Liver (tissue), 9 donors: ENCODE data around the gene DNAJA4. TPM values are rescaled to one million over a fixed set of nuclear protein-coding genes. Genes with fewer than 3 reads are reported as not detected.

ENCODE experiments used
- DNase-seq: peaks from one replicate; pipeline ENCODE4 v3.0.0-alpha.2; 2017; ENCODE audit warnings: low spot score
- H3K27ac ChIP-seq, 2 donors: one replicate each; pipeline ENCODE4 v1.7.0; 2013; ENCODE audit warnings: inconsistent platforms in 2 of 2, low read length in 2 of 2, control low read depth in 1 of 2, low read depth in 1 of 2, mild to moderate bottlenecking in 1 of 2
- H3K27me3 ChIP-seq, 4 donors: one replicate each; pipeline versions ENCODE4 v1.6.1 to v1.7.0; 2013; ENCODE audit warnings: low read length in 3 of 4, inconsistent platforms in 1 of 4, mild to moderate bottlenecking in 1 of 4, moderate library complexity in 1 of 4; ENCODE audit not compliant: control insufficient read depth in 4 of 4, insufficient read depth in 4 of 4
- H3K36me3 ChIP-seq, 4 donors: one replicate each; pipeline versions ENCODE4 v1.6.1 to v1.7.0; 2013; ENCODE audit warnings: low read length in 3 of 4, mild to moderate bottlenecking in 3 of 4, low read depth in 1 of 4, moderate library complexity in 1 of 4; ENCODE audit not compliant: control insufficient read depth in 4 of 4, insufficient read depth in 3 of 4
- H3K4me1 ChIP-seq, 4 donors: one replicate each; pipeline versions ENCODE4 v1.6.1 to v1.7.0; 2013; ENCODE audit warnings: low read length in 3 of 4, mild to moderate bottlenecking in 3 of 4, moderate library complexity in 1 of 4; ENCODE audit not compliant: control insufficient read depth in 4 of 4, insufficient read depth in 4 of 4
- H3K4me3 ChIP-seq, 3 donors: one replicate each; pipeline versions ENCODE4 v1.6.1 to v1.7.0; 2013; ENCODE audit warnings: low read length in 3 of 3, control low read depth in 1 of 3, low read depth in 1 of 3, mild to moderate bottlenecking in 1 of 3
- H3K9ac ChIP-seq, 2 donors: one replicate each; pipeline ENCODE4 v1.7.0; 2013; ENCODE audit warnings: low read length in 2 of 2, mild to moderate bottlenecking in 2 of 2, moderate library complexity in 2 of 2, control low read depth in 1 of 2, low read depth in 1 of 2
- H3K9me3 ChIP-seq, 4 donors: one replicate each; pipeline versions ENCODE4 v1.6.1 to v1.7.0; 2013; ENCODE audit warnings: low read length in 3 of 4; ENCODE audit not compliant: control insufficient read depth in 4 of 4
- EGR1 ChIP-seq, 2 donors: IDR thresholded peaks; 2 replicates each; pipeline ENCODE4 v1.6.1; 2016 to 2018; ENCODE audit warnings: antibody characterized with exemption in 2 of 2, low read depth in 2 of 2
- FOXA1 ChIP-seq: IDR thresholded peaks from 2 replicates; pipeline ENCODE4 v1.6.1; 2016; ENCODE audit warnings: antibody characterized with exemption
- FOXA2 ChIP-seq: IDR thresholded peaks from 2 replicates; pipeline ENCODE4 v1.6.1; 2016; ENCODE audit warnings: antibody characterized with exemption
- GABPA ChIP-seq, 2 donors: IDR thresholded peaks in 1 of 2; conservative IDR thresholded peaks in 1 of 2; 2 replicates each; pipeline ENCODE4 v1.6.1; 2016; ENCODE audit warnings: antibody characterized with exemption in 2 of 2, mild to moderate bottlenecking in 1 of 2, moderate library complexity in 1 of 2
- HNF4A ChIP-seq, 2 donors: conservative IDR thresholded peaks; 2 replicates each; pipeline ENCODE4 v1.6.1; 2016; ENCODE audit warnings: antibody characterized with exemption in 2 of 2, mild to moderate bottlenecking in 2 of 2
- HNF4G ChIP-seq: IDR thresholded peaks from 2 replicates; pipeline ENCODE4 v1.6.1; 2016; ENCODE audit warnings: antibody characterized with exemption
- JUND ChIP-seq, 2 donors: IDR thresholded peaks; 2 replicates each; pipeline ENCODE4 v1.6.1; 2016; ENCODE audit warnings: antibody characterized with exemption in 2 of 2
- NR2F2 ChIP-seq: IDR thresholded peaks from 2 replicates; pipeline ENCODE4 v1.6.1; 2016; ENCODE audit warnings: antibody characterized with exemption
- RAD21 ChIP-seq, 2 donors: IDR thresholded peaks; 2 replicates each; pipeline ENCODE4 v1.6.1; 2016; ENCODE audit warnings: antibody characterized with exemption in 2 of 2, mild to moderate bottlenecking in 2 of 2
- RXRA ChIP-seq, 2 donors: IDR thresholded peaks; 2 replicates each; pipeline ENCODE4 v1.6.1; 2017 to 2018; ENCODE audit warnings: antibody characterized with exemption in 2 of 2, mild to moderate bottlenecking in 1 of 2
- SP1 ChIP-seq: IDR thresholded peaks from 2 replicates; pipeline ENCODE4 v1.6.1; 2018; ENCODE audit warnings: antibody characterized with exemption, mild to moderate bottlenecking
- TAF1 ChIP-seq: conservative IDR thresholded peaks from 2 replicates; pipeline ENCODE4 v1.6.1; 2016; ENCODE audit warnings: antibody characterized with exemption, mild to moderate bottlenecking
- YY1 ChIP-seq: IDR thresholded peaks from 2 replicates; pipeline ENCODE4 v1.6.1; 2016; ENCODE audit warnings: antibody characterized with exemption, mild to moderate bottlenecking
- WGBS: extraction: QIAGEN DNeasy Blood & Tissue Kit; methylation state at CpG from one replicate; pipeline ENCODE4 v1.1.7; 2013; 5-methylcytosine and 5-hydroxymethylcytosine counted together
- polyA plus RNA-seq, 2 donors: library from polyadenylated mRNA; stranded (reverse) in 1 of 2; unstranded in 1 of 2; fragments of 200-250 nt in 1 of 2; fragments of >200 nt in 1 of 2; fragmentation: Nextera tagmentation in 1 of 2; extraction: Ambion mirVana in 1 of 2; gene quantifications; one replicate each; pipeline versions ENCODE4 v1.2.1 to v1.2.3, GENCODE V29; 2013 to 2015
- total RNA-seq, 2 donors: library from RNA; depleted of rRNA; stranded (reverse); fragments of >200 nt; gene quantifications; one replicate each; pipeline ENCODE4 v1.2.3, GENCODE V29; 2014
- TF ChIP-seq, protein P1 (sequence below): IDR thresholded peaks from 2 replicates; pipeline ENCODE4 v1.6.1; 2016; ENCODE audit warnings: antibody characterized with exemption
- TF ChIP-seq, protein P2 (sequence below): fragments of 150-350 bp; IDR thresholded peaks from 2 replicates; pipeline ENCODE4 v1.5.1; 2017; ENCODE audit warnings: improper control_type of control experiment, low read depth, low read length; ENCODE audit not compliant: missing input control
- TF ChIP-seq, protein P3 (sequence below): IDR thresholded peaks from 2 replicates; pipeline ENCODE4 v1.6.1; 2016; ENCODE audit warnings: antibody characterized with exemption
- TF ChIP-seq, protein P4 (sequence below): IDR thresholded peaks from 2 replicates; pipeline ENCODE4 v1.6.1; 2016; ENCODE audit warnings: antibody characterized with exemption, mild to moderate bottlenecking
- TF ChIP-seq, protein P5 (sequence below): IDR thresholded peaks from 2 replicates; pipeline ENCODE4 v1.6.1; 2016; ENCODE audit warnings: antibody characterized with exemption
- donor health status: healthy.
- donor health status: healthy.
- donor health status: healthy.
- donor health status: healthy.
- donor health status: healthy.

DNAJA4 gene
- total and polyA plus RNA-seq, 4 donors, result 0.93 to 79.0 (median 2.0) TPM

DNA sequence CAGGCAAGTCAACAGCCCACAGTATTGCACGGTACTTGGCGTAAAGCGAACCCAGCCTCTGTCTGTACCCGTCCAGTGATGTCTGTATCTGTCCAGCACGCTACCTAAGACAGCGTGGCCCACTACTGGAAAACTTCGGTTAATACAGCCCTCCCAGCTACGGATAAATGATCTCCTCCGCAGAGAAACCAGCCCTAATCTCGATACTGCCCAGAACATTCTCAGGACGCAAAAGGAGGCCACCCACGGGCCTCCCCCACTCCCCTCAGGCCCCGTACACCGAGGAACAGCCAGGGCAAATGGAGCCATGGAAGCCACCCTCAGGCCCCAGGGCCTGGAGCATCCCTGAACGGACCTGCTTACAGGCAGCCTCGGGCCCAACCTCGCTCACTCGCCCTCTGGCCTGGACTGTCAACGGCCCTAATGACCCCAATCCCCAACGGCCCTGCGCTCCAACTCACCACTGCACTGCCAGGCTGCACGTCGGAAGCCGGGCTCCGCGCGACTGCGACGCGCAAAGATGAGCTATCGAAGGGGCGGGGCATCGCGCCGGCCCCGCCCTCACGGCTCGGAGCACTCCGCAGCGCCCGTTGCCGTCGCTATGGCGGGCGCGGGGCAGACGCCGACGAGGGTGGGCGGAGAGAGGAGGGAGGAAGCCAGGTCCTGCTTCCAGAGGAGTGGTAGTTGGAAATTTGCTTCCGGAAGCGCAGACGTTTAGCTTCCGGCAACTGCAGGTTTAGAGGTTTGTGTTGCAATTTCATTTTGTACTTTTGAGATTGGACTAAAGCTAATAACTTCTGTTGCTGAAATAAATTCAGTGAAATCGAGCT lies 35.0 kb downstream of the DNAJA4 start, which contains the start of gene SKIC8:
Gene SKIC8, minus strand, starts transcription at position 509 of the 830 bp plus-strand sequence. CDS start 3,923 bp downstream, outside the sequence.
- Histone ChIP-seq H3K27me3 (peaks cover 0 to 4% (median 0%) of the 10 kb centered on the region in 4 donors), H3K9ac (peak within 1 kb of the TSS; percentile 75 to 80), H3K4me3 (peak within 1 kb of the TSS; percentile 77 to 98 (median 94)), H3K9me3 (no peaks in the 10 kb centered on the region), H3K4me1 (peaks cover 2 to 16% (median 10%) of the 10 kb centered on the region in 4 donors), H3K36me3 (peaks cover 2 to 4% (median 3%) of the 10 kb centered on the region in 4 donors), H3K27ac (peak within 1 kb of the TSS; percentile 60 to 68)
- TF ChIP-seq, protein P1, sequence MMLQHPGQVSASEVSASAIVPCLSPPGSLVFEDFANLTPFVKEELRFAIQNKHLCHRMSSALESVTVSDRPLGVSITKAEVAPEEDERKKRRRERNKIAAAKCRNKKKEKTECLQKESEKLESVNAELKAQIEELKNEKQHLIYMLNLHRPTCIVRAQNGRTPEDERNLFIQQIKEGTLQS, result no peak
- TF ChIP-seq, protein P2, sequence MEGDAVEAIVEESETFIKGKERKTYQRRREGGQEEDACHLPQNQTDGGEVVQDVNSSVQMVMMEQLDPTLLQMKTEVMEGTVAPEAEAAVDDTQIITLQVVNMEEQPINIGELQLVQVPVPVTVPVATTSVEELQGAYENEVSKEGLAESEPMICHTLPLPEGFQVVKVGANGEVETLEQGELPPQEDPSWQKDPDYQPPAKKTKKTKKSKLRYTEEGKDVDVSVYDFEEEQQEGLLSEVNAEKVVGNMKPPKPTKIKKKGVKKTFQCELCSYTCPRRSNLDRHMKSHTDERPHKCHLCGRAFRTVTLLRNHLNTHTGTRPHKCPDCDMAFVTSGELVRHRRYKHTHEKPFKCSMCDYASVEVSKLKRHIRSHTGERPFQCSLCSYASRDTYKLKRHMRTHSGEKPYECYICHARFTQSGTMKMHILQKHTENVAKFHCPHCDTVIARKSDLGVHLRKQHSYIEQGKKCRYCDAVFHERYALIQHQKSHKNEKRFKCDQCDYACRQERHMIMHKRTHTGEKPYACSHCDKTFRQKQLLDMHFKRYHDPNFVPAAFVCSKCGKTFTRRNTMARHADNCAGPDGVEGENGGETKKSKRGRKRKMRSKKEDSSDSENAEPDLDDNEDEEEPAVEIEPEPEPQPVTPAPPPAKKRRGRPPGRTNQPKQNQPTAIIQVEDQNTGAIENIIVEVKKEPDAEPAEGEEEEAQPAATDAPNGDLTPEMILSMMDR, result no peak
- peak; percentile 81 to 86 for TF ChIP-seq EGR1 (IDR thresholded peaks at IDR 0.05; ENCODE audit: low read depth in 2 of 2)
- TF ChIP-seq NR2F2, result no peak
- TF ChIP-seq FOXA2, result no peak
- TF ChIP-seq SP1, result peak; percentile 84
- peak in 1 of 2 donors; percentile 16 for TF ChIP-seq HNF4A (conservative IDR thresholded peaks at IDR 0.05)
- TF ChIP-seq, protein P3, sequence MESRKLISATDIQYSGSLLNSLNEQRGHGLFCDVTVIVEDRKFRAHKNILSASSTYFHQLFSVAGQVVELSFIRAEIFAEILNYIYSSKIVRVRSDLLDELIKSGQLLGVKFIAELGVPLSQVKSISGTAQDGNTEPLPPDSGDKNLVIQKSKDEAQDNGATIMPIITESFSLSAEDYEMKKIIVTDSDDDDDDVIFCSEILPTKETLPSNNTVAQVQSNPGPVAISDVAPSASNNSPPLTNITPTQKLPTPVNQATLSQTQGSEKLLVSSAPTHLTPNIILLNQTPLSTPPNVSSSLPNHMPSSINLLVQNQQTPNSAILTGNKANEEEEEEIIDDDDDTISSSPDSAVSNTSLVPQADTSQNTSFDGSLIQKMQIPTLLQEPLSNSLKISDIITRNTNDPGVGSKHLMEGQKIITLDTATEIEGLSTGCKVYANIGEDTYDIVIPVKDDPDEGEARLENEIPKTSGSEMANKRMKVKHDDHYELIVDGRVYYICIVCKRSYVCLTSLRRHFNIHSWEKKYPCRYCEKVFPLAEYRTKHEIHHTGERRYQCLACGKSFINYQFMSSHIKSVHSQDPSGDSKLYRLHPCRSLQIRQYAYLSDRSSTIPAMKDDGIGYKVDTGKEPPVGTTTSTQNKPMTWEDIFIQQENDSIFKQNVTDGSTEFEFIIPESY, result peak; percentile 93
- TF ChIP-seq GABPA (IDR thresholded peaks at IDR 0.05 in 1 of 2, conservative IDR thresholded peaks at IDR 0.05 in 1 of 2), result peak; percentile 81 to 92
- TF ChIP-seq JUND (IDR thresholded peaks at IDR 0.05), result no peak
- peak; percentile 84 for TF ChIP-seq TAF1
- no peak for TF ChIP-seq HNF4G
- TF ChIP-seq RAD21 (IDR thresholded peaks at IDR 0.05), result peak in 1 of 2 donors; percentile 40
- TF ChIP-seq, protein P4, sequence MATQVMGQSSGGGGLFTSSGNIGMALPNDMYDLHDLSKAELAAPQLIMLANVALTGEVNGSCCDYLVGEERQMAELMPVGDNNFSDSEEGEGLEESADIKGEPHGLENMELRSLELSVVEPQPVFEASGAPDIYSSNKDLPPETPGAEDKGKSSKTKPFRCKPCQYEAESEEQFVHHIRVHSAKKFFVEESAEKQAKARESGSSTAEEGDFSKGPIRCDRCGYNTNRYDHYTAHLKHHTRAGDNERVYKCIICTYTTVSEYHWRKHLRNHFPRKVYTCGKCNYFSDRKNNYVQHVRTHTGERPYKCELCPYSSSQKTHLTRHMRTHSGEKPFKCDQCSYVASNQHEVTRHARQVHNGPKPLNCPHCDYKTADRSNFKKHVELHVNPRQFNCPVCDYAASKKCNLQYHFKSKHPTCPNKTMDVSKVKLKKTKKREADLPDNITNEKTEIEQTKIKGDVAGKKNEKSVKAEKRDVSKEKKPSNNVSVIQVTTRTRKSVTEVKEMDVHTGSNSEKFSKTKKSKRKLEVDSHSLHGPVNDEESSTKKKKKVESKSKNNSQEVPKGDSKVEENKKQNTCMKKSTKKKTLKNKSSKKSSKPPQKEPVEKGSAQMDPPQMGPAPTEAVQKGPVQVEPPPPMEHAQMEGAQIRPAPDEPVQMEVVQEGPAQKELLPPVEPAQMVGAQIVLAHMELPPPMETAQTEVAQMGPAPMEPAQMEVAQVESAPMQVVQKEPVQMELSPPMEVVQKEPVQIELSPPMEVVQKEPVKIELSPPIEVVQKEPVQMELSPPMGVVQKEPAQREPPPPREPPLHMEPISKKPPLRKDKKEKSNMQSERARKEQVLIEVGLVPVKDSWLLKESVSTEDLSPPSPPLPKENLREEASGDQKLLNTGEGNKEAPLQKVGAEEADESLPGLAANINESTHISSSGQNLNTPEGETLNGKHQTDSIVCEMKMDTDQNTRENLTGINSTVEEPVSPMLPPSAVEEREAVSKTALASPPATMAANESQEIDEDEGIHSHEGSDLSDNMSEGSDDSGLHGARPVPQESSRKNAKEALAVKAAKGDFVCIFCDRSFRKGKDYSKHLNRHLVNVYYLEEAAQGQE, result no peak
- peak; percentile 35 for TF ChIP-seq FOXA1
- peak in 1 of 2 donors; percentile 7 for TF ChIP-seq RXRA (IDR thresholded peaks at IDR 0.05)
- TF ChIP-seq, protein P5, sequence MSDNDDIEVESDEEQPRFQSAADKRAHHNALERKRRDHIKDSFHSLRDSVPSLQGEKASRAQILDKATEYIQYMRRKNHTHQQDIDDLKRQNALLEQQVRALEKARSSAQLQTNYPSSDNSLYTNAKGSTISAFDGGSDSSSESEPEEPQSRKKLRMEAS, result peak; percentile 48
- TF ChIP-seq YY1, result peak; percentile 94
- WGBS, result under 1% methylated on average over 55 of the region's 55 CpGs
- peak; percentile 92 for DNase-seq
